ENCODE data around the gene STIP1. TPM values are rescaled to one million over a fixed set of nuclear protein-coding genes. Genes with fewer than 3 reads are reported as not detected.

Gene STIP1
- total and polyA plus RNA-seq, 9 of the 15 experiments (the other 6 are each of a cell fraction or from before 2014, with no cell fraction given), result 58.1 to 465 (median 346) TPM

GRCh38 chr11:64204464-64204989 lies 18.6 kb downstream of the STIP1 start (continued):
- peak; percentile 69; the same call in 1 of the 2 replicates for TF ChIP-seq RB1 (IDR thresholded peaks at IDR 0.05; ENCODE audit: low read depth)
- peak; percentile 72; the same call in 1 of the 2 replicates for TF ChIP-seq MYNN (IDR thresholded peaks at IDR 0.05)
- TF ChIP-seq MYNN (CRISPR knock-in tag; IDR thresholded peaks at IDR 0.05), result no peak
- no peak for TF ChIP-seq E2F4 (CRISPR knock-in tag; IDR thresholded peaks at IDR 0.05; ENCODE audit: low read depth)
- TF ChIP-seq CREB1 (IDR thresholded peaks at IDR 0.05), result 0 out of 2 replicates have a peak, but pooled peaks have one; percentile 34
- TF ChIP-seq CREB1 (CRISPR knock-in tag; IDR thresholded peaks at IDR 0.05), result no peak
- TF ChIP-seq ATF3 (IDR thresholded peaks at IDR 0.05), result no peak
- TF ChIP-seq ATF3 (CRISPR knock-in tag; conservative IDR thresholded peaks at IDR 0.05), result no peak
- no peak for TF ChIP-seq FOXP4 (CRISPR knock-in tag; IDR thresholded peaks at IDR 0.05; ENCODE audit: borderline replicate concordance)
- no peak for TF ChIP-seq SIRT6 (IDR thresholded peaks at IDR 0.05; ENCODE audit: low read depth, low read length)
- TF ChIP-seq FOXO4 (CRISPR knock-in tag; IDR thresholded peaks at IDR 0.05), result no peak
- no peak for TF ChIP-seq KLF10 (CRISPR knock-in tag; IDR thresholded peaks at IDR 0.05)
- TF ChIP-seq ATF7 (IDR thresholded peaks at IDR 0.05), result peak; percentile 49; the same call in 1 of the 2 replicates
- no peak for TF ChIP-seq PRDM10 (IDR thresholded peaks at IDR 0.05; ENCODE audit: partially characterized antibody)
- TF ChIP-seq HDAC2 (IDR thresholded peaks at IDR 0.05), result no peak
- no peak for TF ChIP-seq COPS2 (conservative IDR thresholded peaks at IDR 0.05)
- TF ChIP-seq HMG20B (CRISPR knock-in tag; IDR thresholded peaks at IDR 0.05), result no peak
- peak; percentile 92; the same call in 1 of the 2 replicates for TF ChIP-seq POLR2AphosphoS2 (IDR thresholded peaks at IDR 0.05; ENCODE audit: low read length)
- peak; percentile 87 to 90 for TF ChIP-seq RAD21 (CRISPR knock-in tag; conservative IDR thresholded peaks at IDR 0.05 in 1 of 2, IDR thresholded peaks at IDR 0.05 in 1 of 2)
- peak; percentile 62 for TF ChIP-seq SP1 (CRISPR knock-in tag; IDR thresholded peaks at IDR 0.05)
- peak; percentile 36; the same call in 1 of the 2 replicates for TF ChIP-seq MAFK (IDR thresholded peaks at IDR 0.05; ENCODE audit: low read length)
